ENCODE measurements around the gene SNX24. TPM values are rescaled to one million over a fixed set of nuclear protein-coding genes. Genes with fewer than 3 reads are reported as not detected.

Gene SNX24
- total RNA-seq, 1 experiment from 2014 or later, result 13.9 TPM

GRCh38 chr5:122963305-122963704 is 117.9 kb downstream of the SNX24 start:
- H3K4me1 ChIP-seq (ENCODE audit: insufficient read depth, low read length), result peaks cover 6% of the 10 kb centered on the region
- no peak for DNase-seq
- H3K9ac ChIP-seq (ENCODE audit: extremely low read depth, insufficient read length, low read length), result no peak overlapping the region
- no peak overlapping the region for H2BK15ac ChIP-seq (ENCODE audit: low read depth, low read length)
- no peaks in the 10 kb centered on the region for H3K23me2 ChIP-seq (ENCODE audit: insufficient read length, low read depth, low read length, poor library complexity, severe bottlenecking)
- H2BK12ac ChIP-seq (ENCODE audit: insufficient read length, low read depth, low read length), result no peak overlapping the region
- no peaks in the 10 kb centered on the region for H3K27me3 ChIP-seq (ENCODE audit: insufficient read depth, low read length)
- no peak overlapping the region for H3K23ac ChIP-seq (ENCODE audit: insufficient read length, low read depth, low read length)
- no peak overlapping the region for H3K56ac ChIP-seq (ENCODE audit: insufficient read length, low read depth, low read length)
- Mint-ChIP-seq H3K4me1 (peaks cover 21 to 30% of the 10 kb centered on the region in 2 experiments), H3K27me3 (ENCODE audit: low read depth) (no peaks in the 10 kb centered on the region), H3K27ac (no peak overlapping the region), H3K36me3 (ENCODE audit: insufficient read depth in 1 of 3, low read depth in 3 of 3) (no peaks in the 10 kb centered on the region; a peak in 2 of 7 replicates), H3K4me3 (no peak overlapping the region), H3K9me3 (no peaks in the 10 kb centered on the region)
- H4K91ac ChIP-seq (ENCODE audit: insufficient read length, low read depth, low read length), result no peak overlapping the region
- no peaks in the 10 kb centered on the region for H3K79me1 ChIP-seq (ENCODE audit: insufficient read depth, low read depth, low read length, poor library complexity, severe bottlenecking)
- no peak overlapping the region for H3K14ac ChIP-seq (ENCODE audit: insufficient read depth, low read length)
- H3K4ac ChIP-seq (ENCODE audit: low read depth, low read length), result no peak overlapping the region
- no peak overlapping the region for H4K8ac ChIP-seq (replicated peaks; ENCODE audit: insufficient read length, low read depth, low read length)
- H2AK5ac ChIP-seq (ENCODE audit: insufficient read length, low read length), result no peak overlapping the region
- H3K79me2 ChIP-seq (ENCODE audit: insufficient read depth, low read length), result no peaks in the 10 kb centered on the region
- no peak overlapping the region for H4K5ac ChIP-seq (ENCODE audit: insufficient read length, low read depth, low read length)
- no peak overlapping the region for H2BK20ac ChIP-seq (ENCODE audit: low read depth, low read length, poor library complexity, severe bottlenecking)
- H2BK120ac ChIP-seq (ENCODE audit: low read depth, low read length, poor library complexity, severe bottlenecking), result no peak overlapping the region
- H4K20me1 ChIP-seq (ENCODE audit: control insufficient read depth, insufficient read depth, insufficient read length), result no peaks in the 10 kb centered on the region
- no peak overlapping the region for H2BK5ac ChIP-seq (ENCODE audit: insufficient read length, low read length)
- H3K9me3 ChIP-seq (ENCODE audit: control insufficient read depth, low read depth, low read length), result no peaks in the 10 kb centered on the region
- H2AFZ ChIP-seq (ENCODE audit: low read length), result no peak overlapping the region
- no peak overlapping the region for H3K27ac ChIP-seq (ENCODE audit: insufficient read length, low read depth, low read length)
- TF ChIP-seq, protein P1, sequence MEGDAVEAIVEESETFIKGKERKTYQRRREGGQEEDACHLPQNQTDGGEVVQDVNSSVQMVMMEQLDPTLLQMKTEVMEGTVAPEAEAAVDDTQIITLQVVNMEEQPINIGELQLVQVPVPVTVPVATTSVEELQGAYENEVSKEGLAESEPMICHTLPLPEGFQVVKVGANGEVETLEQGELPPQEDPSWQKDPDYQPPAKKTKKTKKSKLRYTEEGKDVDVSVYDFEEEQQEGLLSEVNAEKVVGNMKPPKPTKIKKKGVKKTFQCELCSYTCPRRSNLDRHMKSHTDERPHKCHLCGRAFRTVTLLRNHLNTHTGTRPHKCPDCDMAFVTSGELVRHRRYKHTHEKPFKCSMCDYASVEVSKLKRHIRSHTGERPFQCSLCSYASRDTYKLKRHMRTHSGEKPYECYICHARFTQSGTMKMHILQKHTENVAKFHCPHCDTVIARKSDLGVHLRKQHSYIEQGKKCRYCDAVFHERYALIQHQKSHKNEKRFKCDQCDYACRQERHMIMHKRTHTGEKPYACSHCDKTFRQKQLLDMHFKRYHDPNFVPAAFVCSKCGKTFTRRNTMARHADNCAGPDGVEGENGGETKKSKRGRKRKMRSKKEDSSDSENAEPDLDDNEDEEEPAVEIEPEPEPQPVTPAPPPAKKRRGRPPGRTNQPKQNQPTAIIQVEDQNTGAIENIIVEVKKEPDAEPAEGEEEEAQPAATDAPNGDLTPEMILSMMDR (conservative IDR thresholded peaks at IDR 0.05), result no peak
- no peak overlapping the region for H3K18ac ChIP-seq (ENCODE audit: insufficient read length, low read depth, low read length)
- no peak overlapping the region for H3K4me2 ChIP-seq (ENCODE audit: insufficient read depth, insufficient read length, low read length)
- no peak overlapping the region for H3T11ph ChIP-seq (ENCODE audit: low read length)
